SK-N-MC (cell line): ENCODE measurements around the gene TMEM141.

Experiments used
- EZH2 ChIP-seq: fragments of 200-600 bp; sonication (generic); IDR thresholded peaks from one replicate; pipeline ENCODE4 v1.6.1; 2017; ENCODE audit warnings: antibody characterized with exemption
- POLR2AphosphoS5 ChIP-seq: IDR thresholded peaks from 2 replicates; pipeline ENCODE4 v1.6.1; 2012; ENCODE audit warnings: mild to moderate bottlenecking, low read depth, low read length, borderline replicate concordance

DNA sequence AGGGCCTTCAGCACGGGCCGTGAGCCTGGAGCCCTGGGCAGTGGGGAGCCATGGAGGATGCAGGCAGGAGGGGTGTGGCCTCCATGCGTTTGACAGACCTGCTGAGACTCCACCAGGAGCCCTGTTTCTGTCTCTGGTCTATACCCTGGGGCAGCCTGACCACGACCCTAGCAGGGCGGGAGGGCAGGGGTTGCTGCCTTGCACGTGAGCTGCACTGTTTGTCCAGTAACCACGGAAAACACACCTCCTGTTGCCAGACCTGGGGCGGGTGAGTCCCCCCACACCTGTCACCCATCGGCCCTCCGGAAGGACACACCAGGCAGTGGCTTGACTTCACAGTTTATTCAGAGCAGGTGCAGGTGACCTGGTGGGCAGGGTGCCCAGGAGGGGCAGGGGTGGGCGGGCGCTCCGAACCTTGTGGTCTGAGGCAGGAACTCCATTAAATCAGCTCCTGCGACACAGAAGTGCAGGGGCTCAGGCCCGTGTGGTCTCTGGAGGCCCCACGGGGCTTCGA, 37.0 kb upstream of the TMEM141 start:
- no peak for TF ChIP-seq POLR2AphosphoS5
- no peak for TF ChIP-seq EZH2
